GM18858 (cell line): ENCODE measurements around the gene KIF6.

Experiments used
- ATAC-seq: cut with Tn5 transposase; IDR thresholded peaks from one replicate; pipeline ENCODE4 v1.9.1; 2021; ENCODE audit not compliant: unreplicated experiment

Gene KIF6

GRCh38 chr6:39328066-39328465 lies 397.1 kb downstream of the KIF6 start:
- ATAC-seq = no peak

- ATAC-seq = no peak
These were observed 397.7 kb downstream of the KIF6 start for GRCh38 chr6:39327507-39327906.

GRCh38 chr6:39322306-39322850 lies 402.8 kb downstream of the KIF6 start, which contains the start of gene KCNK16:
Gene KCNK16 (minus strand): TSS chr6:39322702. CDS start chr6:39322540, 162 bp downstream.
- no peak for ATAC-seq

- no peak for ATAC-seq
These were observed 403.4 kb downstream of the KIF6 start for GRCh38 chr6:39321761-39322160.

GRCh38 chr6:39320363-39320984 lies 404.7 kb downstream of the KIF6 start:
- ATAC-seq = no peak

GRCh38 chr6:39319621-39320362 lies 405.4 kb downstream of the KIF6 start:
- no peak for ATAC-seq

GRCh38 chr6:39317256-39317655 lies 408.0 kb downstream of the KIF6 start:
- ATAC-seq = no peak

- no peak for ATAC-seq
These were observed 410.9 kb downstream of the KIF6 start, which contains the start of gene KCNK17 for GRCh38 chr6:39314273-39314795. Gene KCNK17 (minus strand): TSS chr6:39314419. CDS start chr6:39314320, 99 bp downstream.

GRCh38 chr6:39313526-39314272 lies 411.5 kb downstream of the KIF6 start:
- no peak for ATAC-seq

GRCh38 chr6:39312912-39313525 lies 412.2 kb downstream of the KIF6 start:
- no peak for ATAC-seq

- no peak for ATAC-seq
These were observed 414.7 kb downstream of the KIF6 start for GRCh38 chr6:39310542-39310941.

- ATAC-seq = no peak
These were observed 415.2 kb downstream of the KIF6 start for GRCh38 chr6:39309942-39310531.

- no peak for ATAC-seq
These were observed 417.7 kb downstream of the KIF6 start for GRCh38 chr6:39307462-39307861.

- no peak for ATAC-seq
These were observed 420.3 kb downstream of the KIF6 start for GRCh38 chr6:39304951-39305350.

- no peak for ATAC-seq
These were observed 421.6 kb downstream of the KIF6 start for GRCh38 chr6:39303425-39304153.

GRCh38 chr6:39302669-39303424 lies 422.4 kb downstream of the KIF6 start:
- no peak for ATAC-seq

GRCh38 chr6:39302011-39302410 lies 423.2 kb downstream of the KIF6 start:
- ATAC-seq = no peak

- no peak for ATAC-seq
These were observed 423.6 kb downstream of the KIF6 start for GRCh38 chr6:39301606-39302005.

- ATAC-seq = no peak
These were observed 424.5 kb downstream of the KIF6 start for GRCh38 chr6:39300739-39301138.
